GM10847 (cell line): ENCODE data around the gene VSTM1.

Source experiments
- POLR2A ChIP-seq: IDR thresholded peaks from 2 replicates; pipeline ENCODE4 v1.6.1; 2011; ENCODE audit not compliant: insufficient read length; ENCODE audit errors: extremely low read depth

VSTM1 gene

DNA sequence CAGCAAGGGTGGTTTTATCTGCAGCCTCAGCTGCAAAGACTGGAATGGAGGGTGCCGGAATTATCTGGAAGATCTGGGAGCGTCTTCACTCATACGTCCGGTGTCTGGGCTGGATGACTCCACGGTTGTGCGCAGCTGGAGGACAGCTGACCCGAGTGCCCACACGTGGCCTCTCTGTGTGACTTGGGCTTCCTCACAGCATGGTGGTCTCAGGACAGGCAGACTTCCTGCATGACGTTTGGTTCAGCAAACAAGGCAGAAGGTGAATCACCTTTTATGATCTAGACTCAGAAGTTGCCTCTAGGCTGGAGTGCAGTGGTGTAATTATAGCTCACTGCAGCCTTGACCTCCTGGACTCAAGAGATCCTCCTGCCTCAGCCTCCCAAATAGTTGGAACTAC is 39.0 kb downstream of the VSTM1 start:
- no peak for TF ChIP-seq POLR2A

DNA sequence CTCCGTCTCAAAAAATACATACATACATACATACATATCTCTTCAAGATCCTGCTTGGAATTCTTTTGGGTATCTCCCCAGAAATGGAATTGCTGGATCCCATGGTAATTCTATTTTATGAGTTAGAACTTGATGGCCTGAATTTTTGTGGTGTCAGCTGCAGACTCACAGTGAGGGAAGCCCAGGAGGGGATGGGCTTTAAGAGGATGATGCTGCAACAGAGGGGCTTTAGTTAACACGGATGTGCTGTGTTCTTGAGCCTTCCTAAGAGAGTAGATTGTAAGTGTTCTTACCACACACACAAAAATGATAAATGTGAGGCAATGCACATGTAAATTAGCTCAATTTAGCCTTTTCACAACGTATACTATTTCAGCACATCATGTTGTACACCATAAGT is 40.5 kb downstream of the VSTM1 start:
- no peak for TF ChIP-seq POLR2A

DNA sequence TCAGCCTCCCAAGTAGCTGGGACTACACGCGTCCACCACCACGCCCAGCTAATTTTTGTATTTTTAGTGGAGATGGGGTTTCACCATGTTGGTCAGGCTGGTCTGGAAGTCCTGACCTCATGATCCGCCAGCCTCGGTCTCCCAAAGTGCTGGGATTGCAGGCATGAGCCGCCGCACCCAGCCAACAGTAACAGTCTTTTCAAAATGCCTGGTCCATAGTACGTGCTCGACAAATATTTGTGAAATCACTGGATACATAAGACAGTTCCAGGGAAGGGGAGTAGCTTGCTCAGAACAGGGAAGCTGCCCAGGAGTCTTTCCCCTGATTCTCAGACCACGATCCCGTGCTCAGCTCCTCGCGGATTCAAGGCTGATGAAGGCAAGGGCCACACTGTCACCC is 41.8 kb downstream of the VSTM1 start:
- TF ChIP-seq POLR2A = no peak

DNA sequence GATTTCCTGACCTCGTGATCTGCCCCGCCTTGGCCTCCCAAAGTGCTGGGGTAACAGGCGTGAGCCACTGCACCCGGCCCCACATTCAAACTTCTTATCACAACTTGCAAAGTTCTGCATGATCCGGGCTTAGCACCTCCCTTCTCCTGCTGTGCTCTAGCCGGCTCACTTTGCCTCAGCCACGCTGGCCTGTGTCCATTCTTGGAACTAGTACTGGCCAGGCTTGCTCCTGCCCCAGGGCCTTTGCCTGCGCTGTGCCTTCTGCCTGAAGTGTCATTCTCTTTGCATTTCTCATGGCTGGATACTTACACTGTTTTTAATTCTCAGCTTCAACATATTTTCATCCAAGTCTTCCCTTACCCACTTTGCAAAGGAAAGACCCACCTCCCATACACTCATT is 42.3 kb downstream of the VSTM1 start:
- no peak for TF ChIP-seq POLR2A

DNA sequence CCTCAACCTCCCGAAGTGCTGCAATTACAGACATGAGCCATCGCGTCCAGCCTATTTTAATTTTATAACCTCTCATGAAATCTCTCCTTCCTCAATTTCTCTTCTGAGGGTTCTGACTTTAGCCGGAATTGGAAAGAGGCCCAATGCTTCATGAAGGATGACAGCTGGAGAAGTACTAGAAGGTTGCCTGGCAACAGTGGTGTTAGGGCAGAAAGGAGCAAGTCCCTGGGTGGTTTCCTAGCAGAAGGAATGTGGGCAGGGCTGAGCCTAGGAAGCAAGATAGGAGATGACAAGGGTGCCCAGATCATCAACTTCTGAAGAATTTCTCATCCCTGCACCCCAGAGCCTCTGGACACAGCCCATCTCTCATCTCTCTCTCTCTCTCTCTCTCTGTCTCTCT is 46.4 kb downstream of the VSTM1 start:
- no peak for TF ChIP-seq POLR2A

DNA sequence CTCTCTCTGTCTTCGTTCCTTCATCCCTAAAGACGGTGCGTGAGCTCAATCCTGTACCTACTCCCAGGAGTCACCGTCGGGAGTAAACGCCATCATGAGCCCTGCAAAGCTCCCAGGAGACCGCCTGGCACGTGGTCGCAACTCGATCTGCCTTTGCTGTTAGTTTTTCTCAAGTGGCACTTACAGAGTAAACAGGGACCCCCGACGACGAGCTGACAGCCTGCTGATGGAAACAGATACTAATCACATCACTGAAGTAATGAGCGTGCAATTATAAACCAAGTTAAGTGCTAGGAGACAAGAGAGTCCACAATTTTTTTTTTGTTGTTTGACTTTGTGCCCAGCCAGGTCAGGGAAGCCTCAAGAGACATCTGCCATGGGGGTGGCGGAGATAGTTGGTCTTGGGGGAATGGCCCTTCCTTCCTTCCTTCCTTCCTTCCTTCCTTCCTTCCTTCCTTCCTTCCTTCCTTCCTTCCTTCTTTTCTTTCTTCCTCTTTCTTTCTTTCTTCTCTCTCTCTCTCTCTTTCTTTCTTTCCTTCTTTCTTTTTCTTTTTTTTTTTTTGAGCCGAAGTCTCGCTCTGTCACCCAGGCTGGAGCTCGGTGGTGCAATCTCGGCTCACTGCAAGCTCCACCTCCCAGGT is 48.7 kb downstream of the VSTM1 start:
- no peak for TF ChIP-seq POLR2A

DNA sequence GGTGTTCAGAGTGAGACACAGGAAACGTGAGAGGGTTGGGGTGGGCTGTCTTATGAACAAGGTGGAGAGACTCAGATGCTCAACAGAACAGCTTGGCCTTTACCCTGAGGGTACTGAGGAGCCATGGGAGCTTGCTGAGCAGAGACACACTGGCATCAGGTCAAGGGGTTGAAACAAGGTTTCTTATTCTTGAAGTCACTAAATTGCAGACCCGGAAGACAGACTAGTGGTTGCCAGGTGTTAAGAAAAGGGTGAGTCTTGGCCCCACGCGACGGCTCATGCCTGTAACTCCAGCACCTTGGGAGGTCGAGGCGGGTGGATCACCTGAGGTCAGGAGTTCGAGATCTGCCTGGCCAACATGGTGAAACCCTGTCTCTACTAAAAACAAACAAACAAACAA is 49.8 kb downstream of the VSTM1 start:
- no peak for TF ChIP-seq POLR2A

DNA sequence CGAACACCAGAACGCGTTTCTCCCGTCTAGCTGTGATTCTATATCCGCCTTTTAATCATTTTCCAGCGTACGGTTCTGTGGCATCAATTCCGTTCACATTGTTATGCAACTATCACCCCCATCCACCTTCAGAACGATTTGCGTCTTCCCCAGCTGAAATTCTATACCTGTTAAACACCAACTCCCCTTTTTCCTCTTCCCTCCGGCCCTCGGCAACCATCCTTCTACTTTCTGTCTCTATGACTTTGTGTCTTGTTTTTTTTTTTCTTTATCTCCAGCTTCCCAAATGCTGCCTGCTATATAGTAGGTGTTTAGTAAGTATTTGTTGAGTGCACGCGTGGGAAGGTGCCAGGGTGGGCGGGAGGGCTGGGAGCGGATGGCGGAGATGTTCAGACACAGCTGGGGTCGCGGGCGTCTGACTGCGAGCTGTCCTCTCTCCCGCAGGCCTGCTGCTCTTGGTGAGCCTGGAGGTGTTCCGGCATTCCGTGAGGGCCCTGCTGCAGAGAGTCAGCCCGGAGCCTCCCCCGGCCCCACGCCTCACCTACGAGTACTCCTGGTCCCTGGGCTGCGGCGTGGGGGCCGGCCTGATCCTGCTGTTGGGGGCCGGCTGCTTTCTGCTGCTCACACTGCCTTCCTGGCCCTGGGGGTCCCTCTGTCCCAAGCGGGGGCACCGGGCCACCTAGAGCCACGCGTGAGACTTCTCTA is 52.0 kb downstream of the VSTM1 start:
- TF ChIP-seq POLR2A = no peak

DNA sequence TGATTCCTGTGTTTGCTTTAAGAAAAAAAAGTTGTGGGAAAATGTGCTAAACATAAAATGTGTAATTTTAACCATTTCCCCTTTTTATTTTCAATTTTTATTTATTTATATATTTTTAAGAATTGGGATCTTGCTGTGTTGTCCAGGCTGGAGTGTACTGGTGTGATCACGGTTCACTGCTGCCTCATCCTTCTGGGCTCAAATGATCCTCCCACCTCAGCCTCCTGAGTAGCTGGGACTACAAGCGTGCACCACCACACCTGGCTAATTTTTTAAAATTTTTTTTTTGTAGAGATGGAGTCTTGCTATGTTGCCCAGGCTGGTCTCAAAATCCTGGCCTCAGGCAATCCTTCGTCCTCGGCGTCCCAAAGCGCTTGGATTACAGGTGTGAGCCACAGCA is 53.2 kb downstream of the VSTM1 start:
- TF ChIP-seq POLR2A = no peak

DNA sequence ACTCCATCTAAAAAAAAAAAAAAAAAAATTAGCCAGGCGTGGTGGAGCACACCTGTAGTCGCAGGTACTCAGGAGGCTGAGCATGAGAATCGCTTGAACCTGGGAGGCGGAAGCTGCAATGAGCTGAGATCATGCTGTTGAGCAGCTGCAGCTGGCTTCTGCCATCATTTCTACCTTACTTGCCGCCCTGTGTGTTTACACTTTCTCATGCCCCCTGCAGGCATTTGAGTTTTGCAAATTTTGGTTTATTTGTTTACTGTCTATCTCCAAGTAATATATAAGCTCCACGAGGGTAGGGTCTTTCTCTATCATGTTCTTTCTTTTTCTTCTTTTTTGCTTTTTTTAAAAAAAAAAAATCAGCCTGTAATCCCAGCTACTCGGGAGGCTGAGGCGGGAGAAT is 54.3 kb downstream of the VSTM1 start:
- no peak for TF ChIP-seq POLR2A

DNA sequence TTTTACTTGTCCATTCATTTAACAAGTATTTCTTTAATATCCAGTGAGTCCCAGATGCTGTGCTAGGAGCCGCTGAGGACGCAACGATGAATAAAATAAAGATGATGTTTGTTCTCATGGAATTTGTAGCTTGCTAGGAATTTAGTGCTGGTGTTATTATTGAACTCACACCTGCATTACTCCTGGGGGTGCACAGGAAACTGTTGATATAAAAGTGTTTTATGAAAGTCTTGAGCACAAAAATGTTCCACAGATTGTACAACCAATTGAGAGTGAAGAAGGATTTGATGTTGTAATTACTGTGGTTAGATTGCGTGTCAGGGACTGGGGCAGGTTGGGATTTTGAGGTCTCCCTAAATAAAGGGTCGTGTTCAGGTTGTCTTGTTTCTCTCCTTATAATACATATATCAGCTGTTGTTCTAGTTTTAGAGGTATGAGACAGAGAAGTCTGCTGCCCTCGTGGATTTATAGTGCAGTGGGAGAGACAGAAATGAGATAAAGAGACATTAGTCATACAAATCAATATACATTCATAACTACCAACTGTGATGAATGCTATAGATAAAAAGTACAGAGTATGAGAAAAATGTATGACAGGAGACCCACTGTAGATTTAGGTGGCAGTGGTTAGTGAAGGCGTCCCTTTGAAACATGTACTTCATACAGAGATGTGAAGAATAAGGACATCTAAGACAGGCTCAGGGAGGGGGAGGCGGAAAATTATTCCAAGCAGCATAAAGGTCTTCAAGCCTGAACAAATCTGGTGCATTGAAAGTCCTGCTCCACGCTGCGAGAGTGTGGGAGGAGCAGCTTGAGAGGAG is 61.0 kb downstream of the VSTM1 start:
- TF ChIP-seq POLR2A = no peak

DNA sequence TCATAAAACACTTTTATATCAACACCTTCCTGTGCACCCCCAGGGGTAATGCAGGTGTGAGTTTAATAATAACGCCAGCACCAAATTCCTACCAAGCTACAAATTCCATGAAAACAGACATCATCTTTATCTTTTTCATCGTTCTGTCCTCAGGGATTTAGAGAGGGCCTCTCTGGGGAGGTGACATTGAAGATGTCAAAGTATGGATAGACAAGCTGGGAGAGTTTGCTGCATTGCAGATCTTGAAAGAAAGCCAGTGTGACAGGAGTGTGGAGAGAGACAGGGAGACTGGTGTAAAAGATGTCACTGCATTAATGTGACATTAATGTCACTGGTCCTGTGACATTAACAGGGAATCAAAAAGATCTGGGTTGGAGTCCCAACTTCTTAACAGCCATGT is 62.2 kb downstream of the VSTM1 start:
- TF ChIP-seq POLR2A = no peak

DNA sequence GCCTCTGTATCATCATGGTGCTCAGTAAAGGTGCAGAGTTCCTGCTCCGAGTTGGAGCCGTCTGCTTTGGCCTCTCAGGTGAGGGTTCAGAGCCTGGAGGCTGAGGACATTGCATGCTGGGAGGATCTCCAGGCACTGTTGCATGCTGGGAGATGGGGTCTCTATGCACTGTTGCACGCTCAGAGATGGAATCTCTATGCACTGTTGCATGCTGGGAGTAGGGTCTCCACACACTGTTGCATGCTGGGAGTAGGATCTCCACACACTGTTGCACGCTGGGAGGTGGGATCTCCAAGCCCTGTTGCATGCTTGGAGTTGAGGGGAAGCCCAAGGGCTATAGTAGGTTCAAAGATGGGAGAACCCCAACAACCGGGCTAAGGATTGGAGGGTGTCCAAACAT is 64.0 kb downstream of the VSTM1 start:
- no peak for TF ChIP-seq POLR2A

DNA sequence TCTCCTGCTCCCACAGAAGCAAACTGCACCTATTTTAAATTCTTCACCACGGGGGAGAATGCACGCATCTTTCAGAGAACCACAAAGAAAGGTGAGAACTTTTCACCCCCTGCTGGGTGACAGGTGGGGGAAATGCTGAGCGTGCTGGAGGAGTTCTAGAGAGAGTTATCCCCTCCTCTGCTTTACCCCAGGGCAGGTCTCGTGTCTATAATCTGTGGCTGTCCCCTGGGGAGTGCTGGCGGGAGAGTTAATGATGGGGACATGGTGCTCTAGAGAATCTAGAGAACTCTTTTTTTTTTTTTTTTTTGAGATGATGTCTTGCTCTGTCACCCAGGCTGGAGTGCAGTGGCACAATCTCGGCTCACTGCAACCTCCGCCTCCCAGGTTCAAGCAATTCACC is 65.5 kb downstream of the VSTM1 start:
- no peak for TF ChIP-seq POLR2A

DNA sequence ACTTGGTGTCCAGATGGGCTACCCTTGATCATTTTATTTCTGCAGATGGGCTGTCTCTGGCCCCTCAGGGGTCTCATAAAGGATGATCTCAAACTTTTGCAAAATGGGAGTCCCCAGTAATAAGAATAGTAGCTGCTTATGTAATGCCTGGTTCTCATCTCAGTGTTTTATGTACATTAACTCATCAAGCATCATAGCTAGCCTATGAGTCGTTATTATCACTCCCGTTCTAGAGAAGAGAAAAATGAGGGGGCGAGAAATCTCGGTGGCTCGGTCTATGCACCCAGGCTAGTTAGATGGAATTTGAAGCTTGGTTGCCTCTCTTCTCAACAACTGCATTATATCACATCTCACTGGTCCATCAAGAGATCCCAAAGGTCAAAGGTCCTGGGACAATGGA is 68.9 kb downstream of the VSTM1 start:
- TF ChIP-seq POLR2A = no peak

DNA sequence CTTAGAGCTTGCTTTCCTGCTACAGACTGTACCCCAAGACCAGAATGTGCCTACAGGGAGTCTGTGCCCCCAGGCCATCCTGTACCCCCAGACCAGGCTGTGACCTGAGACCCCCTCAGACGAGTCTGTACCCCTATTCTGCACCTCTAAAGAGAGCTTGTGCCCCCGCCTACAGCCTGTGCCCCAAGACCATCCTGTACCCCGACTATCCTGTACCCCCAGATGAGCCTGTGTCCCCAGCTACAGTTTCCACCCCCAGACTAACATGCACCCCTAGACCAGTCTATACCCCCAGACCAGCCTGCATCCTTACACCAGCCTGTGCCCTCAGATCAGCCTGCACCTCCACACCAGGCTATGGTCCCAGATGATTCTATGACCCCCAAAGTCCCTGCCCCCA is 70.2 kb downstream of the VSTM1 start:
- TF ChIP-seq POLR2A = no peak
